Neural crest cell (in vitro differentiated cells): ENCODE data around the gene FDX2. TPM values are rescaled to one million over a fixed set of nuclear protein-coding genes. Genes with fewer than 3 reads are reported as not detected.
"Not testable (repeated sequence)": the region's sequence is repeated elsewhere in the genome, so short reads cannot be mapped to it uniquely, and the experiment has no call there.

Experiments
- DNase-seq: peaks from one replicate; pipeline ENCODE4 v3.0.0; 2021; ENCODE audit warnings: low read depth, mixed read lengths, low spot score
- H3K27ac Mint-ChIP-seq: one replicate; pipeline ENCODE4 v1.8.0; 2021; ENCODE audit warnings: mild to moderate bottlenecking, mixed read lengths; ENCODE audit not compliant: unreplicated experiment
- H3K27me3 Mint-ChIP-seq: 2 replicates; pipeline ENCODE4 v1.8.0; 2021; ENCODE audit warnings: low read depth, mild to moderate bottlenecking, mixed read lengths
- H3K36me3 Mint-ChIP-seq: 2 replicates; pipeline ENCODE4 v1.8.0; 2021; ENCODE audit warnings: low read depth, mild to moderate bottlenecking, mixed read lengths
- H3K4me1 Mint-ChIP-seq: 2 replicates; pipeline ENCODE4 v1.8.0; 2021; ENCODE audit warnings: mixed read lengths
- H3K4me3 Mint-ChIP-seq: one replicate; pipeline ENCODE4 v1.8.0; 2021; ENCODE audit warnings: mild to moderate bottlenecking, mixed read lengths
- H3K9me3 Mint-ChIP-seq: 2 replicates; pipeline ENCODE4 v1.8.0; 2021; ENCODE audit warnings: mixed read lengths
- total RNA-seq: library from RNA; stranded (reverse); gene quantifications from 2 replicates; pipeline ENCODE4 v1.2.1, GENCODE V29; 2021
- TF ChIP-seq, protein P1 (sequence below): fragments of 200-600 bp; sonication (generic); conservative IDR thresholded peaks from 2 replicates; pipeline ENCODE4 v1.5.0; 2021; ENCODE audit warnings: antibody characterized with exemption, mild to moderate bottlenecking

The FDX2 gene
- total RNA-seq, 1 donor from 2014 or later = 22.5 TPM

GRCh38 chr19:10284960-10285278, 30.9 kb downstream of the FDX2 start:
- H3K36me3 Mint-ChIP-seq = no peaks in the 10 kb centered on the region
- peaks cover 70% of the 10 kb centered on the region for H3K27me3 Mint-ChIP-seq
- TF ChIP-seq, protein P1, sequence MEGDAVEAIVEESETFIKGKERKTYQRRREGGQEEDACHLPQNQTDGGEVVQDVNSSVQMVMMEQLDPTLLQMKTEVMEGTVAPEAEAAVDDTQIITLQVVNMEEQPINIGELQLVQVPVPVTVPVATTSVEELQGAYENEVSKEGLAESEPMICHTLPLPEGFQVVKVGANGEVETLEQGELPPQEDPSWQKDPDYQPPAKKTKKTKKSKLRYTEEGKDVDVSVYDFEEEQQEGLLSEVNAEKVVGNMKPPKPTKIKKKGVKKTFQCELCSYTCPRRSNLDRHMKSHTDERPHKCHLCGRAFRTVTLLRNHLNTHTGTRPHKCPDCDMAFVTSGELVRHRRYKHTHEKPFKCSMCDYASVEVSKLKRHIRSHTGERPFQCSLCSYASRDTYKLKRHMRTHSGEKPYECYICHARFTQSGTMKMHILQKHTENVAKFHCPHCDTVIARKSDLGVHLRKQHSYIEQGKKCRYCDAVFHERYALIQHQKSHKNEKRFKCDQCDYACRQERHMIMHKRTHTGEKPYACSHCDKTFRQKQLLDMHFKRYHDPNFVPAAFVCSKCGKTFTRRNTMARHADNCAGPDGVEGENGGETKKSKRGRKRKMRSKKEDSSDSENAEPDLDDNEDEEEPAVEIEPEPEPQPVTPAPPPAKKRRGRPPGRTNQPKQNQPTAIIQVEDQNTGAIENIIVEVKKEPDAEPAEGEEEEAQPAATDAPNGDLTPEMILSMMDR = no peak
- no peak overlapping the region for H3K27ac Mint-ChIP-seq
- DNase-seq = no peak
- peaks cover 6% of the 10 kb centered on the region for H3K4me1 Mint-ChIP-seq
- no peaks in the 10 kb centered on the region for H3K9me3 Mint-ChIP-seq
- H3K4me3 Mint-ChIP-seq = no peak overlapping the region

- Mint-ChIP-seq H3K27me3 (peaks cover 68% of the 10 kb centered on the region), H3K27ac (no peak overlapping the region), H3K4me3 (no peak overlapping the region), H3K9me3 (no peaks in the 10 kb centered on the region), H3K4me1 (peaks cover 6% of the 10 kb centered on the region), H3K36me3 (no peaks in the 10 kb centered on the region)
- TF ChIP-seq, protein P1 = no peak
- DNase-seq = no peak
These were observed 31.5 kb downstream of the FDX2 start for GRCh38 chr19:10284065-10284959.

GRCh38 chr19:10283301-10284064, 32.3 kb downstream of the FDX2 start:
- DNase-seq = no peak
- H3K27me3 Mint-ChIP-seq = peaks cover 66% of the 10 kb centered on the region
- H3K4me3 Mint-ChIP-seq = no peak overlapping the region
- TF ChIP-seq, protein P1 = no peak
- no peak overlapping the region for H3K27ac Mint-ChIP-seq
- H3K4me1 Mint-ChIP-seq = peaks cover 1% of the 10 kb centered on the region
- no peaks in the 10 kb centered on the region for H3K9me3 Mint-ChIP-seq
- H3K36me3 Mint-ChIP-seq = no peaks in the 10 kb centered on the region

GRCh38 chr19:10282043-10282442, 33.8 kb downstream of the FDX2 start:
- H3K9me3 Mint-ChIP-seq, H3K27ac Mint-ChIP-seq, H3K4me3 Mint-ChIP-seq, DNase-seq, H3K4me1 Mint-ChIP-seq, H3K36me3 Mint-ChIP-seq: not testable (repeated sequence)
- peaks cover 60% of the 10 kb centered on the region for H3K27me3 Mint-ChIP-seq

GRCh38 chr19:10279737-10280442, 35.9 kb downstream of the FDX2 start:
- H3K27ac Mint-ChIP-seq = no peak overlapping the region
- TF ChIP-seq, protein P1 = no peak
- no peaks in the 10 kb centered on the region for H3K4me1 Mint-ChIP-seq
- H3K36me3 Mint-ChIP-seq = no peaks in the 10 kb centered on the region
- peaks cover 43% of the 10 kb centered on the region for H3K27me3 Mint-ChIP-seq
- H3K9me3 Mint-ChIP-seq = no peaks in the 10 kb centered on the region
- H3K4me3 Mint-ChIP-seq = no peak overlapping the region
- no peak for DNase-seq
